H1 (cell line): Measurements from ENCODE around the gene RAD50. TPM values are rescaled to one million over a fixed set of nuclear protein-coding genes. Genes with fewer than 3 reads are reported as not detected.

Experiments
- CTCF ChIA-PET: fragments of 300-600 bp; sonication (Branson Sonifier 250); formaldehyde crosslinking; loops from one replicate; lab custom pipeline; 2021; ENCODE audit not compliant: partially characterized antibody; lab: Charles Lee
- POLR2A ChIA-PET: fragments of 300-600 bp; sonication (Branson Sonifier 250); formaldehyde crosslinking; loops from one replicate; lab custom pipeline; 2021; ENCODE audit warnings: inconsistent platforms; ENCODE audit not compliant: partially characterized antibody; lab: Charles Lee
- DNase-seq, 2 experiments: peaks; one replicate each; pipeline versions ENCODE4 v3.0.0 to v3.0.0-alpha.2; 2010 to 2022; ENCODE audit warnings: low spot score in 2 of 2, low read depth in 1 of 2, mixed read lengths in 1 of 2
- FAIRE-seq: peaks from 2 replicates; lab custom pipeline; 2011; peaks lifted over from hg19 to GRCh38; lab: Jason Lieb, UNC
- H2AFZ ChIP-seq: 2 replicates; pipeline ENCODE4 v1.8.1; 2012; ENCODE audit warnings: low read length, inconsistent platforms
- H2AK5ac ChIP-seq: 2 replicates; pipeline ENCODE4 v1.6.1; 2013; ENCODE audit warnings: low read depth, low read length
- H2BK120ac ChIP-seq: replicated peaks from 2 replicates; pipeline ENCODE3; 2013; ENCODE audit warnings: low read depth, low read length, inconsistent platforms
- H2BK12ac ChIP-seq: 2 replicates; pipeline ENCODE4 v1.6.1; 2013; ENCODE audit warnings: low read depth, low read length
- H2BK15ac ChIP-seq: 2 replicates; pipeline ENCODE4 v1.6.1; 2013; ENCODE audit warnings: low read length
- H2BK20ac ChIP-seq: 2 replicates; pipeline ENCODE4 v1.6.1; 2013; ENCODE audit warnings: low read length
- H2BK5ac ChIP-seq: 2 replicates; pipeline ENCODE4 v1.6.1; 2013; ENCODE audit warnings: low read depth, low read length
- H3K14ac ChIP-seq: 2 replicates; pipeline ENCODE4 v1.6.1; 2013; ENCODE audit warnings: inconsistent platforms; ENCODE audit not compliant: insufficient read length
- H3K18ac ChIP-seq: 2 replicates; pipeline ENCODE4 v1.6.1; 2013; ENCODE audit warnings: low read length; ENCODE audit errors: extremely low read depth
- H3K23ac ChIP-seq: 2 replicates; pipeline ENCODE4 v1.6.1; 2013; ENCODE audit warnings: inconsistent platforms; ENCODE audit not compliant: insufficient read length
- H3K23me2 ChIP-seq: 2 replicates; pipeline ENCODE4 v1.6.1; 2013; ENCODE audit warnings: low read depth, low read length
- H3K27ac ChIP-seq: 2 replicates; pipeline ENCODE4 v1.6.1; 2011; ENCODE audit warnings: low read depth, low read length, inconsistent platforms
- H3K27me3 ChIP-seq, 4 experiments: replicated peaks in 1 of 4; 1 replicate in 1 of 4; 2 replicates in 3 of 4; pipeline versions ENCODE4 v1.6.1 to v1.8.1; 2011 to 2013; ENCODE audit warnings: low read length in 3 of 4, mild to moderate bottlenecking in 3 of 4, inconsistent platforms in 2 of 4, mixed read lengths in 2 of 4, moderate library complexity in 1 of 4; ENCODE audit not compliant: control insufficient read depth in 3 of 4, insufficient read depth in 3 of 4; ENCODE audit errors: extremely low read depth in 1 of 4
- H3K36me3 ChIP-seq, 4 experiments: 2 replicates each; pipeline versions ENCODE4 v1.6.1 to v1.8.1; 2011 to 2013; ENCODE audit warnings: mild to moderate bottlenecking in 4 of 4, low read length in 3 of 4, moderate library complexity in 2 of 4, control low read depth in 1 of 4, inconsistent platforms in 1 of 4; ENCODE audit not compliant: insufficient read depth in 4 of 4, control insufficient read depth in 2 of 4
- H3K4ac ChIP-seq: replicated peaks from 2 replicates; pipeline ENCODE3; 2013; ENCODE audit warnings: low read length, low read depth, mixed read lengths, inconsistent platforms; ENCODE audit not compliant: insufficient read length
- H3K4me1 ChIP-seq, 4 experiments: replicated peaks in 1 of 4; 1 replicate in 1 of 4; 2 replicates in 3 of 4; pipeline versions ENCODE4 v1.6.1 to v1.8.1; 2011 to 2013; ENCODE audit warnings: low read length in 3 of 4, inconsistent platforms in 2 of 4, mixed read lengths in 1 of 4; ENCODE audit not compliant: insufficient read depth in 4 of 4, control insufficient read depth in 3 of 4
- H3K4me2 ChIP-seq, 2 experiments: 2 replicates each; pipeline versions ENCODE4 v1.6.1 to v1.8.1; 2011 to 2013; ENCODE audit warnings: low read depth in 2 of 2, low read length in 2 of 2, control low read depth in 1 of 2, inconsistent platforms in 1 of 2, mild to moderate bottlenecking in 1 of 2; ENCODE audit not compliant: insufficient read depth in 1 of 2
- H3K4me3 ChIP-seq, 4 experiments: fragments of 200-600, 300-600 bp in 1 of 4; sonication (generic), shearing (Covaris generic), sonication (Bioruptor Twin) in 1 of 4; 2 replicates each; pipeline versions ENCODE4 v1.5.1 to v1.8.1; 2011 to 2016; ENCODE audit warnings: low read length in 4 of 4, low read depth in 3 of 4, control low read depth in 2 of 4, inconsistent platforms in 2 of 4, mild to moderate bottlenecking in 2 of 4, mixed read lengths in 1 of 4, moderate library complexity in 1 of 4; ENCODE audit not compliant: insufficient read depth in 2 of 4; ENCODE audit errors: extremely low read depth in 1 of 4
- H3K56ac ChIP-seq: replicated peaks from 2 replicates; pipeline ENCODE3; 2013; ENCODE audit warnings: low read depth, mild to moderate bottlenecking, mixed read lengths, low read length, inconsistent platforms; ENCODE audit not compliant: insufficient read length
- H3K79me1 ChIP-seq: 2 replicates; pipeline ENCODE4 v1.6.1; 2013; ENCODE audit warnings: low read depth, low read length, control low read depth
- H3K79me2 ChIP-seq, 2 experiments: 2 replicates each; pipeline versions ENCODE4 v1.6.1 to v1.8.1; 2012 to 2013; ENCODE audit warnings: low read length in 2 of 2, mild to moderate bottlenecking in 2 of 2, inconsistent platforms in 1 of 2; ENCODE audit not compliant: insufficient read depth in 2 of 2, control insufficient read depth in 1 of 2
- H3K9ac ChIP-seq, 4 experiments: replicated peaks in 1 of 4; 1 replicate in 1 of 4; 2 replicates in 3 of 4; pipeline versions ENCODE4 v1.6.1 to v1.8.1; 2011 to 2013; ENCODE audit warnings: low read depth in 3 of 4, low read length in 3 of 4, control low read depth in 2 of 4, mild to moderate bottlenecking in 2 of 4, moderate library complexity in 2 of 4, inconsistent platforms in 1 of 4; ENCODE audit errors: extremely low read depth in 1 of 4
- H3K9me3 ChIP-seq, 2 experiments: 2 replicates each; pipeline versions ENCODE4 v1.6.1 to v1.8.1; 2012 to 2013; ENCODE audit warnings: mild to moderate bottlenecking in 2 of 2, moderate library complexity in 2 of 2, control low read depth in 1 of 2, inconsistent platforms in 1 of 2, low read depth in 1 of 2, low read length in 1 of 2, mixed read lengths in 1 of 2; ENCODE audit not compliant: insufficient read depth in 2 of 2
- H4K20me1 ChIP-seq, 2 experiments: replicated peaks in 1 of 2; 2 replicates each; pipeline versions ENCODE3 to v1.8.1; 2011 to 2013; ENCODE audit warnings: inconsistent platforms in 2 of 2, low read length in 2 of 2, mild to moderate bottlenecking in 1 of 2; ENCODE audit not compliant: insufficient read depth in 2 of 2, control insufficient read depth in 1 of 2
- H4K5ac ChIP-seq: 2 replicates; pipeline ENCODE4 v1.6.1; 2013; ENCODE audit warnings: low read length, low read depth, mixed read lengths, inconsistent platforms; ENCODE audit not compliant: insufficient read length
- H4K8ac ChIP-seq: 2 replicates; pipeline ENCODE4 v1.8.0; 2013; ENCODE audit warnings: mild to moderate bottlenecking, moderate library complexity, low read length, inconsistent platforms; ENCODE audit not compliant: insufficient read depth; ENCODE audit errors: extremely low read depth
- H4K91ac ChIP-seq: replicated peaks from 2 replicates; pipeline ENCODE3; 2013; ENCODE audit warnings: low read length, mixed read lengths, inconsistent platforms; ENCODE audit not compliant: insufficient read length
- ATF2 ChIP-seq: IDR thresholded peaks from 2 replicates; pipeline ENCODE4 v1.6.1; 2012; ENCODE audit warnings: low read length, inconsistent platforms
- CHD1 ChIP-seq: IDR thresholded peaks from 2 replicates; pipeline ENCODE4 v1.6.1; 2012; ENCODE audit warnings: low read depth, low read length, improper control_type of control experiment
- CHD2 ChIP-seq: IDR thresholded peaks from 2 replicates; pipeline ENCODE4 v1.6.1; 2012; ENCODE audit warnings: low read length, improper control_type of control experiment
- GABPA ChIP-seq: IDR thresholded peaks from 2 replicates; pipeline ENCODE4 v1.6.1; 2011; ENCODE audit warnings: mild to moderate bottlenecking, low read length, moderate library complexity, borderline replicate concordance; ENCODE audit not compliant: insufficient read depth
- KDM1A ChIP-seq: fragments of 200-600, 300-600 bp; sonication (generic); IDR thresholded peaks from 2 replicates; pipeline ENCODE4 v1.7.1; 2016; ENCODE audit warnings: mild to moderate bottlenecking, low read length, borderline replicate concordance
- KDM4A ChIP-seq: IDR thresholded peaks from one replicate; pipeline ENCODE4 v1.7.1; 2012; ENCODE audit warnings: low read depth, mild to moderate bottlenecking, moderate library complexity, low read length, inconsistent platforms; ENCODE audit not compliant: severe bottlenecking
- PHF8 ChIP-seq: fragments of 200-600 bp; sonication (generic); conservative IDR thresholded peaks from 2 replicates; pipeline ENCODE4 v1.7.1; 2012; ENCODE audit warnings: low read depth, mild to moderate bottlenecking, inconsistent platforms, low read length, moderate library complexity
- RFX5 ChIP-seq: IDR thresholded peaks from 2 replicates; pipeline ENCODE4 v1.6.1; 2011; ENCODE audit warnings: low read depth, low read length, improper control_type of control experiment, borderline replicate concordance
- SIN3A ChIP-seq, 2 experiments: IDR thresholded peaks in 1 of 2; conservative IDR thresholded peaks in 1 of 2; 2 replicates each; pipeline ENCODE4 v1.6.1; 2011 to 2012; ENCODE audit warnings: low read length in 2 of 2, improper control_type of control experiment in 1 of 2, low read depth in 1 of 2, mild to moderate bottlenecking in 1 of 2
- SRF ChIP-seq: IDR thresholded peaks from 2 replicates; pipeline ENCODE4 v1.6.1; 2011; ENCODE audit warnings: mild to moderate bottlenecking, low read depth, low read length, moderate library complexity
- USF2 ChIP-seq: IDR thresholded peaks from 2 replicates; pipeline ENCODE4 v1.6.1; 2011; ENCODE audit warnings: low read length, improper control_type of control experiment
- WGBS, 2 experiments: shearing (Covaris generic) in 1 of 2; methylation state at CpG; one replicate each; pipeline versions ENCODE4 v1.1.6 to v1.1.7; 2013 to 2015; ENCODE audit warnings: low lambda C conversion rate in 2 of 2, mixed read lengths in 2 of 2, inconsistent platforms in 1 of 2, low coverage in 1 of 2, missing lambda C conversion rate in 1 of 2; ENCODE audit not compliant: insufficient replicate concordance in 2 of 2, insufficient coverage in 1 of 2, insufficient read length in 1 of 2; ENCODE audit errors: extremely low coverage in 1 of 2, missing lambda C conversion rate in 1 of 2; 5-methylcytosine and 5-hydroxymethylcytosine counted together
- polyA plus RNA-seq, 7 experiments: library from polyadenylated mRNA; depleted of rRNA in 3 of 7; stranded (reverse) in 5 of 7; unstranded in 2 of 7; fragments of >200 nt in 5 of 7; fragments of 200-250 nt in 2 of 7; gene quantifications; 1 replicate in 5 of 7; 2 replicates in 1 of 7; 4 replicates in 1 of 7; pipeline versions ENCODE4 v1.2.1 to v1.2.3, GENCODE V29; 2011 to 2013; ENCODE audit warnings: missing spikeins in 2 of 7, mixed read lengths in 2 of 7
- total RNA-seq: library from RNA; stranded (reverse); fragmentation: NEBNext Ultra II Directional; extraction: Animal tissue kit (Norgen Biotek cat#: 25700); gene quantifications from 2 replicates; pipeline ENCODE4 v1.2.1, GENCODE V29; 2021

Gene RAD50
- total and polyA plus RNA-seq, 2 of the 8 experiments (the other 6 are each of a cell fraction or from before 2014, with no cell fraction given), result 10.1 to 39.4 TPM

GRCh38 chr5:132690156-132690555 lies 133.4 kb downstream of the RAD50 start:
- Histone ChIP-seq H3K79me2 (no peaks in the 10 kb centered on the region), H2AFZ (no peak overlapping the region), H2BK15ac (no peak overlapping the region), H2BK12ac (no peak overlapping the region), H2AK5ac (no peak overlapping the region), H3K4me1 (no peaks in the 10 kb centered on the region), H4K20me1 (no peaks in the 10 kb centered on the region), H2BK20ac (no peak overlapping the region), H3K9me3 (no peaks in the 10 kb centered on the region), H2BK5ac (no peak overlapping the region), H3K56ac (no peak overlapping the region), H3K79me1 (no peaks in the 10 kb centered on the region), H3K27me3 (no peaks in the 10 kb centered on the region), H3K4me3 (no peak overlapping the region), H3K4ac (no peak overlapping the region), H3K36me3 (no peaks in the 10 kb centered on the region), H3K18ac (no peak overlapping the region), H2BK120ac (no peak overlapping the region), H3K9ac (no peak overlapping the region), H3K14ac (no peak overlapping the region), H3K23me2 (no peaks in the 10 kb centered on the region), H4K91ac (no peak overlapping the region), H4K8ac (no peak overlapping the region), H3K23ac (no peak overlapping the region), H3K4me2 (no peak overlapping the region), H3K27ac (no peak overlapping the region), H4K5ac (no peak overlapping the region)
- DNase-seq, result no peak
- 88% methylated on average over 3 of the region's 3 CpGs; no CpG with 5 or more reads in 1 of the 2 experiments for WGBS, 2 experiments
- ChIA-PET POLR2A (interaction anchor here (1.3 kb wide), 1 partner anchor 16 kb away, joined by 5 read pairs; the partner anchor contains the start of gene IL4), CTCF (interaction anchor here (0.6 to 1.6 kb wide), 3 partner anchors 94 to 163 kb away, joined by 3 to 4 read pairs (median 4); no protein-coding TSS in a partner anchor)
- no peak for FAIRE-seq
- TF ChIP-seq PHF8, result no peak
- no peak for TF ChIP-seq USF2
- TF ChIP-seq GABPA, result no peak
- no peak for TF ChIP-seq KDM4A
- TF ChIP-seq KDM1A, result no peak
- no peak for TF ChIP-seq ATF2
- TF ChIP-seq SIN3A (conservative IDR thresholded peaks at IDR 0.05 in 1 of 2, IDR thresholded peaks at IDR 0.05 in 1 of 2; ENCODE audit: low read depth in 1 of 2, low read length in 2 of 2), result no peak
- no peak for TF ChIP-seq SRF
- TF ChIP-seq CHD1, result no peak
- no peak for TF ChIP-seq RFX5
- TF ChIP-seq CHD2, result no peak
